Measurements from ENCODE around the gene NCAM2. TPM values are rescaled to one million over a fixed set of nuclear protein-coding genes. Genes with fewer than 3 reads are reported as not detected.

The NCAM2 gene
- polyA plus RNA-seq, 3 donors = not detected

- intact Hi-C loops (cut with micrococcal nuclease) = no loop called here
- Mint-ChIP-seq H3K4me3 (no peak overlapping the region), H3K36me3 (no peaks in the 10 kb centered on the region), H3K27me3 (ENCODE audit: low read depth in 3 of 3) (no peaks in the 10 kb centered on the region), H3K9me3 (peaks cover 4 to 22% (median 11%) of the 10 kb centered on the region in 7 donors), H3K4me1 (no peaks in the 10 kb centered on the region), H3K27ac (no peak overlapping the region)
- Histone ChIP-seq H3K36me3 (replicated peaks in 1 of 2; ENCODE audit: control insufficient read depth in 1 of 2, insufficient read depth in 2 of 2, low read length in 2 of 2) (no peaks in the 10 kb centered on the region), H3K4me3 (replicated peaks in 1 of 3; ENCODE audit: low read depth in 2 of 3, low read length in 3 of 3) (no peak overlapping the region), H3K27ac (ENCODE audit: low read depth in 1 of 2, low read length in 2 of 2) (no peak overlapping the region), H3K9me3 (replicated peaks in 1 of 2; ENCODE audit: control insufficient read depth in 1 of 2, insufficient read depth in 1 of 2, low read length in 2 of 2) (peaks cover 18 to 25% of the 10 kb centered on the region in 2 donors), H3K27me3 (ENCODE audit: control insufficient read depth in 2 of 2, insufficient read depth in 2 of 2, low read length in 2 of 2) (no peaks in the 10 kb centered on the region), H3K9ac (ENCODE audit: insufficient read depth, low read length, poor library complexity, severe bottlenecking) (no peak overlapping the region), H4K20me1 (ENCODE audit: insufficient read depth, low read length) (no peaks in the 10 kb centered on the region), H3K4me2 (replicated peaks; ENCODE audit: extremely low read depth, low read length, poor library complexity, severe bottlenecking) (no peak overlapping the region), H2AFZ (ENCODE audit: insufficient read depth, low read depth, low read length, poor library complexity, severe bottlenecking) (no peak overlapping the region), H3K79me2 (ENCODE audit: insufficient read depth, low read length) (no peaks in the 10 kb centered on the region), H3K4me1 (ENCODE audit: control insufficient read depth in 1 of 2, insufficient read depth in 2 of 2, low read length in 2 of 2) (no peaks in the 10 kb centered on the region)
- TF ChIP-seq CTCF (IDR thresholded peaks at IDR 0.05) = no peak
- DNase-seq = no peak
- WGBS (ENCODE audit: insufficient coverage) = no CpG with 5 or more reads among the region's 1 CpG
Measured at GRCh38 chr21:21345296-21345695, 347.1 kb downstream of the NCAM2 start.

- intact Hi-C loops (cut with micrococcal nuclease) = no loop called here
- H3K9me3 Mint-ChIP-seq = peaks cover 4 to 25% (median 11%) of the 10 kb centered on the region in 7 donors
- H3K4me1 ChIP-seq (ENCODE audit: control insufficient read depth in 1 of 2, insufficient read depth in 2 of 2, low read length in 2 of 2) = no peaks in the 10 kb centered on the region
- no peaks in the 10 kb centered on the region for H3K27me3 ChIP-seq (ENCODE audit: control insufficient read depth in 2 of 2, insufficient read depth in 2 of 2, low read length in 2 of 2)
- H3K4me1 Mint-ChIP-seq = no peaks in the 10 kb centered on the region
- DNase-seq = no peak
- H3K27ac ChIP-seq (ENCODE audit: low read depth in 1 of 2, low read length in 2 of 2) = no peak overlapping the region
- no peaks in the 10 kb centered on the region for H3K36me3 ChIP-seq (replicated peaks in 1 of 2; ENCODE audit: control insufficient read depth in 1 of 2, insufficient read depth in 2 of 2, low read length in 2 of 2)
- H3K4me3 ChIP-seq (replicated peaks in 1 of 3; ENCODE audit: low read depth in 2 of 3, low read length in 3 of 3) = no peak overlapping the region
- H3K9ac ChIP-seq (ENCODE audit: insufficient read depth, low read length, poor library complexity, severe bottlenecking) = no peak overlapping the region
- H4K20me1 ChIP-seq (ENCODE audit: insufficient read depth, low read length) = no peaks in the 10 kb centered on the region
- H3K79me2 ChIP-seq (ENCODE audit: insufficient read depth, low read length) = no peaks in the 10 kb centered on the region
- H3K4me2 ChIP-seq (replicated peaks; ENCODE audit: extremely low read depth, low read length, poor library complexity, severe bottlenecking) = no peak overlapping the region
- no peaks in the 10 kb centered on the region for H3K27me3 Mint-ChIP-seq (ENCODE audit: low read depth in 3 of 3)
- no peak for TF ChIP-seq CTCF (IDR thresholded peaks at IDR 0.05)
- no peak overlapping the region for H3K4me3 Mint-ChIP-seq
- no peaks in the 10 kb centered on the region for H3K36me3 Mint-ChIP-seq
- H3K27ac Mint-ChIP-seq = no peak overlapping the region
- no peak overlapping the region for H2AFZ ChIP-seq (ENCODE audit: insufficient read depth, low read depth, low read length, poor library complexity, severe bottlenecking)
- H3K9me3 ChIP-seq (replicated peaks in 1 of 2; ENCODE audit: control insufficient read depth in 1 of 2, insufficient read depth in 1 of 2, low read length in 2 of 2) = peaks cover 18 to 25% of the 10 kb centered on the region in 2 donors
Measured at GRCh38 chr21:21345872-21346271, 347.7 kb downstream of the NCAM2 start.

Data from CD14-positive monocyte (primary cell).